GM21737 (cell line): ENCODE data around the gene GOLGA2.

Source experiments
- ATAC-seq: cut with Tn5 transposase; IDR thresholded peaks from one replicate; pipeline ENCODE4 v1.9.1; 2021; ENCODE audit warnings: mild to moderate bottlenecking, moderate library complexity; ENCODE audit not compliant: unreplicated experiment

Gene GOLGA2

DNA sequence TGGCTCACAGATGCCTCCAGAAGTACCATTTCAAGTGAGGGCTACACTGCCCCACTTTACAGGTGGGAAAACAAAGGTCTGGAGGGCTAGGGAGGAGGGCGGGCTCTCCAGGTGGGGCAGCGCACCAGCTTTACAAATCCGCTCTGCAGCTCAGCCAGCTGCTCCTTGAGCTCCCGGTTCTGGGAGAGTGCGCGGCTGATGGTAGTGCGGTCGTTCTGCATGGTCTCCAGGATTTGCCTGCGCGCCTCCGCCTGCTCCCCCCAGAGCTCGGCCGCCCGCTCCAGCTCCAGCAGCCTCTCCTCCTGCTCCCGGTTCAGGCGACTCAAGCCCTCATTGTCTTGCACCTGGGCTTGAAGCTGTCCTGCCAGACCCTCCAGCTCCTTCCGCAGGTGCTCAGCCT lies 15.5 kb downstream of the GOLGA2 start:
- no peak for ATAC-seq

DNA sequence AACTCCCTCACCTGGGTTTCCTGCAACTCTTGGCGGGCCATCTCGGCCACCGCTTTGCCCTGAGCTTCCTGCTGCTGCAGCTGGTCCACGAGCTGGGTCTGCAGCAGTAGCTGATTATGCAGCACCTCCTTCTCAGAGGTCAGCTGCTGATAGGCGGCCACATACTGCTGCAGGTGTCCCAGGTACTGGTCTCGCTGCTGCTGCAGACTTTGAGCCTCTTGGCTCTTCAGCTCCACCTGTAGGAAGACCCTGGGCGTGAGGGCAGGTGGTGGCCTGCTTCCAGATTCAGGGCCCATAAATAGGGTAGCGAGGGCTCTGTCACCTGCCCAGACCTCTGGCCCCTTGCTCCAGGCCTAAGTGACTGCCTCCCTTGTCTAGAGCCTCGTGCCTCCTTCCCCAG lies 16.7 kb downstream of the GOLGA2 start:
- ATAC-seq = no peak

DNA sequence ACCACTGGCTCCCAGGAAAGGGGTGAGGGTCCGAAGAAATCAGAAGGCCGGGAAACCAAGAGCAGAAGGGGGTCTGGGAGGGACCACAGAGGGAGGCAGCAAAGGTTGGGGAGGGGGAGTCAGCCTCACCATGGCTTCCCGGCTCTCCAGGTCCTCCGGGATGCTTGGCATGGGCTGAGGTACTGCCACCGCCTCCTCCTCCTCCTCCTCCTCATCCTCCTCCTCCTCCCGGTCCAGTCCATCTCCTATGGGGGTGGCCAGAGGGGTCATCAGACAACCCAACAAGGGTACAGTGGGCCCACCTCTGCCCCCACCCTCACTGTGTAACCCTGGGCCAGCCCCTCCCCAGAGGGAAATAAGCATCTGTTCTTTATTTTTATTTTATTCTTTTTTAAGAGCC lies 17.5 kb downstream of the GOLGA2 start:
- ATAC-seq = no peak

DNA sequence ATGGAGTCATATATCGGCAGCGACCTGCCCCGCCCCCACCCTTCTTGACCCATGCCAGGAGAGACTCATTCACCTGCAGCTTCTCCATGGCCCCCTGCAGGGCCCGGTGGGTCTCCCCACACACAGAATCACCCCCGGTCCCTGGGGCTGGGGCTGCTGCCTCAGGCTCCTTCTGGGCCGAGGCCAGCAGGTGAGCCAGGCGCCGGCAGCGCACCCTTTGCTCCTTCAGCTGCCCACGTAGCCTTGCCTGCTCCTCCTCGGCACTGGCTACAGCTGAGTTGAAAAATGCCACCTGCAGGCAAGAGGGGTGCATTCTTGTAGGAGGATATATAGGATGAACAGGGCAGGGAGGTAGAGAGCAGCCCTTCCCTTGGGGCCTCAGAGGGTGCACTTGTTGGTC lies 17.9 kb downstream of the GOLGA2 start:
- ATAC-seq = no peak

DNA sequence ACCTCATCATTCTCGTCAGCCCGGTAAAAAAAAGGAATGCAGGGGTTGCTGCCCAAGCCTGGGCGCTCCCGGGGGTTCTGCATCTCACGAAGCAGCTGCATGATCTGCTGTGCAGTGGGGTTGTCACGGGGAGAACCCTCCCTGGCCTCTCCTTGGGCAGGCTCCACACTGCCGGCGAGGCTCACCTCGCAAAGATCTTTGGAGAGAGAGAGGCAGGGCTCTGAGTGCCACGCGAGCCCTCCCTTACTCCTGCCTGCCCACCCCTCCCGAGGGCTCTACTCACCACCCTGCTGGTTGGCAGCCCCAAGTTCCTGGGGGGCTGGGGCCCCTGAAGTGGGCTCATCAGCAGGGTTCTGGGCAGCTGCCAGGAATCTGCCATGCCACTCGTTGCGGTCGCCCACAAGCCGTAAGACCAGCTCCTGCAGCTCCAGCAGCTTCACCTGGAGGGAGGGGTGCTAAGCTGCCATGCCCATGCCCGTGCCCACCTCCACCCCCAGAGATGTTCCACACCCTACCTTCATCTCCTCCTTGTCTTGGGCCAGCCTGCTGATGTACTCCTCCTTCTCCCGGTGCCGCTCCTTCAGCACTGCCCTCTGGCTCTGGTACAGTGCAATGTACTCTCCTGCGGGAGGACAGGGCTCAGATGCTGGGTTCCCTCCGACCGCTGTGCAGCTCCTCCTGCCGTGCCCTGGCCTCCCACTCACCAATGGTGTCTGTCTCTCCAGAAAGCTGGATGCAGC lies 18.6 kb downstream of the GOLGA2 start:
- ATAC-seq = no peak

DNA sequence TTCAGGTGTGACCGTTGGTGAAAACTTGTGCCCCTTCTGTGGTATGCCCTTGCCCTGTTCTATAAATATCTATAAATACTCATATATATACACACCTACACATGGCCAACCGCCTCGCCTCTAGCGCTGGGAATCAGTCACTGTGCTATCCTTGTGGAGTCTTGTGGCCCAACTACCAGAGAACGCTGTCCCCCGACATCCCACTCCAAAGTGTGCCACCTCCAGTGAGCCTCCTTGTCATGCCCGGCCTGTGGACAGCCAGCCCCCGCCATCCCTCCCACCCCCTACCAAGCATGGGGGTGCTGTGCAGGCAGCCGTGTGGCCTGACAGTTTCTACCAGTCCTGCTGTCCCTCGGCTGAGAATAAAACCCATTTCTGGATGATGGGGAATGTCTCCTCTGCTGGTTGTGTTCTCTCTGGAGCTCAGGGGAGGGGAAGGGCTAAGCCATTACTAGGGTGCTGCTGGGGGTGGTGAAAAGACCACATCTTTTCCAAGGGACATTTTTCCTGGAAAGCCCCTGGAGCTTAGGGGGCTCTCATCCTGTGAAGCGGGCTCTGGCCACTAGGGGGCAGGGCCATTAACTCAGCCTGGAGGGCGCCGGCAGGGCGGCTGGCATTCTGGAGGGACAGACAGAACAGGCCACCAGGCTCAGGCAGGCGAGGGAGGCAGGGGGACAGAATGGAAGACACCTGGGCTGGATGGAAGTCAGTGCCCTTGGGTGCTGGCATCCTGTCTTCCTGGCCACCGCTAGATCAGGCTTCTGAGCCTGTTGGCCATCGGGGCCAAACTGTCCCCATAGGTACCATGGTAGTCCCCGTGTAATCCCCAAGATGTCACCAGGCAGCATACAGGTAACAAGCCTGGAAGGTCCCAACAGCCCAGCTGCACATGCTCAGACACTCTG lies 20.7 kb downstream of the GOLGA2 start:
- no peak for ATAC-seq

DNA sequence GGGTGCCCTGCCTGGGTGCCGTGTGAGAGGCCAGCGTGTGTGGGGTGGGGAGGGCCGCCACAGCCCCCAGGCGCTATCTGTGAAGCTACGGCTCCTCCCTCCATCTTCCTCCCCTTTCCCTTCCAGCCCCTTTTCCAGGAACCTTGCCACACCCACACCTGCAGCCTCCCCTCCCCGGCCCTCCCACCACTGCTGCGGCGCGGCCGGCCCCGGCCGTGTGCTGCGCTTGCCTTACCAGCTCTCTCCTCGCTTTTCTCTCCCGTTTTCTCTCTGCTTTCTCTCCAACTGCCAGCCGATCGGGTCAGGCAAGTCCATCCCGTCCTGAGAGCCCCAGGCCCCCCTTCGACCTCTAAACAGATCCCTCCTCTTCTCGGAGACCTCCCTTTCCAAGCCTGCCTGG lies 21.4 kb downstream of the GOLGA2 start:
- ATAC-seq = no peak

DNA sequence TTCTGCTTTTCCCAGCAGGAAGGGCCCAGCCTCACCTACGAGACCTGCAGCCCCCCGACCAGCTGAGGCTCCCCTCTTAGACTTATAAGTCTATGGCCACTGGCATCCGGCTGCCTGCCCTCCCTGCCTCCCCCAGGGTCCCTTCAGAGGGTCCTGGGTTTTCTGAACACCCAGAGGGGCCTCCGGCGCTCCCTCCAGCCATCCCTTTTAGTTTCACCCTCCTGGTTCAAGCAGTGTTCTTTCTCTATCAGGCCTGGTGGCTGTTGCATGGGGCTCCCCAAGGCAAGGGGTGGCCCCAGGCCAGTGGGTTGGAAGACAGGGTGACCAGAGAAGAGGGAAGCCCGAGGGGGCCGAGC lies 21.8 kb downstream of the GOLGA2 start:
- ATAC-seq = no peak

DNA sequence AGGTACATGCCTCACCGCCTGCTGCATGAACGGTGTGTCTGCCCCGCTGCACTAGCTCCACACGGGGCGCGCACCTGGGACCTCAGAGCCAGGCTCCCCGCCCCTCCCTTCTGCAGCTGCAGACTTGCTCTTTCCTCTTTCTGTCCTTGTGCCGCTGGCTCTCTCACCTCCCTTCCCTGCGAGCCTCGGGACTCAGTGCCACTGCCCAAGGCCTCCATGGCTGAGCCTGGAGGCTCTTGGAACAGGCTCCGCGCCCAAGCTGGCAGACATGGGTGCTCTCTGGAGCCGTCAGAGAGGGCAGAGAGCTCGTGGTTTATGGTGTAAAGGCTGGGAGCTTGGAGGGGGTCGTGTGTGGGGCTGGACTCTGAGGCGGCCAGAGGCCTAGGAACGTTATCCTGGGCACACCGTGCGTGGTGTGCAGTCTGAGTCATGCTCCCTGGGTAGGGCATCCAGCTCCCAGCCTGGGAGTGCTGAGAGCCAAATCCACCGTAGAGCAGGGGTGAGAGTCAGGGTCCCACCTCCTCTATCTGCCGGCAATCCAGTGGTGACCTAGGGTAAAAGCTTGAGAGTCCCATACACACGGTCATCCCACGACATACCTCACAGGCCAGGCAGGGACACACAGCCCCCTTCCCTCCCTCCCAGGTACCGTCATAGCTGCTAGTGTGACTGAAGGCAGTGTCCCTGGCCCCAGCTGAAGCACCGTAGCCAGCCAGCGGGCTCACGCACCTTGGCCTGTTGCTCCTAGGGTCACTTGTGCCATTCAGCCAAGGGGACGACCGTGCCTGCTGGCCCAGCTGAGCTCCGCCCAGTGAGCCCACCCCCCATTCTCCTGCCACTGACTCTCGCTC lies 22.4 kb downstream of the GOLGA2 start:
- ATAC-seq = no peak

DNA sequence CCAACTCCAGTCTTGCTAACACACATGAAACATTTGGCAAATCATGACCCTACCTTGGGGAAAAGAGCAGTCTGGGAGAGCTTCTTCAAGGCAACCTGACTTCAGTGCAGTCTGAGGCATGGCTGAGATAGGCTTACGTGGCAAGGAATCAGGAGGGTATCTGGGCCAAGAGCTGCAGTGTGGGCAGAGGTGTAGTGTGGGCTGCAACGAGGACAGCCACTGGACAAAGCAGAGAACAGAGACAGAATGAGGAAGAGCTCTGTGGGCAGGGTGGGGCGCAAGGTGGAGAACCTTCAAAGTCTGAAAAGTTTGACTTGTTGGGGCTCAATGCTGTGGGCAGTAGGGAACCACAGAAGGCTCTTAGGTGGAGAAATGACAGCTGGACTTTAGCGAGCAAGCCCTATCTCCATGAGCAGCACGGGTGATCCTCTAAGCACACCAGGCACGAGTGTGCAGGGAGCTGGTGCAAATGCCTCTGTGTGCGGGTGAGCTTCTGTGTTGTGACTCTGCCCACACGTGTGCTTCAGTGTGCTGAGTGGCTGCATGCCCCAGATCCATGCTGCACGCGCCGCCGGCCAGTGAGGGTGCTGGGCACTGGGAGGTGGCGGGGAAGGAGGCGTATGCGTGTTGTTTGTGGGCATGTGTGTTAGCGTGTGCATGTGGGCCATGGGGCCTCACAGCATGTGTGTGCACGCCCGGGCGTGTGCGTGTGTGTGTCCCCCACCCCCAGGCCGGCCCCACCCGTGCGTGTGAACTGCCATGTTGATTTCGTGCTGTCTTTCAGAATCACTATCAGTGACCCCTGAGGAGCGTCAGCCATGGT lies 23.3 kb downstream of the GOLGA2 start:
- ATAC-seq = no peak

DNA sequence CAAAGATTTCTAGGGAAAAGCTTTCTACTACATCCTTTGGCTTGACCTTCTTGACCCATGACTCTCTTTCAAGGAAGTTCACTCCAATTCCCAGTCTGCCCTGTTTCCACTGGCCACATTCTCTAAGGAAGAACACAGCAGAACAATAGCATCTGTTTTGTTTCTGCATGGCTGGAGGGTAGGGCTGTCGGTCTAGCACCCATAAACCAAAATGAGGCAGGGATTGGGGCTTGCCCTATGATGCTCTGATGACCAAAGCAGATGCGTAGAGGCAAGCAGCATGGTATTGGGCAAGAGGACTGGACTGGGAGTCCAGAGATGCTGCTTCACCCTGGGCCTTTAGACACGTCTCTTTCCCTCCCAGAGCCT lies 24.1 kb downstream of the GOLGA2 start:
- ATAC-seq = no peak

DNA sequence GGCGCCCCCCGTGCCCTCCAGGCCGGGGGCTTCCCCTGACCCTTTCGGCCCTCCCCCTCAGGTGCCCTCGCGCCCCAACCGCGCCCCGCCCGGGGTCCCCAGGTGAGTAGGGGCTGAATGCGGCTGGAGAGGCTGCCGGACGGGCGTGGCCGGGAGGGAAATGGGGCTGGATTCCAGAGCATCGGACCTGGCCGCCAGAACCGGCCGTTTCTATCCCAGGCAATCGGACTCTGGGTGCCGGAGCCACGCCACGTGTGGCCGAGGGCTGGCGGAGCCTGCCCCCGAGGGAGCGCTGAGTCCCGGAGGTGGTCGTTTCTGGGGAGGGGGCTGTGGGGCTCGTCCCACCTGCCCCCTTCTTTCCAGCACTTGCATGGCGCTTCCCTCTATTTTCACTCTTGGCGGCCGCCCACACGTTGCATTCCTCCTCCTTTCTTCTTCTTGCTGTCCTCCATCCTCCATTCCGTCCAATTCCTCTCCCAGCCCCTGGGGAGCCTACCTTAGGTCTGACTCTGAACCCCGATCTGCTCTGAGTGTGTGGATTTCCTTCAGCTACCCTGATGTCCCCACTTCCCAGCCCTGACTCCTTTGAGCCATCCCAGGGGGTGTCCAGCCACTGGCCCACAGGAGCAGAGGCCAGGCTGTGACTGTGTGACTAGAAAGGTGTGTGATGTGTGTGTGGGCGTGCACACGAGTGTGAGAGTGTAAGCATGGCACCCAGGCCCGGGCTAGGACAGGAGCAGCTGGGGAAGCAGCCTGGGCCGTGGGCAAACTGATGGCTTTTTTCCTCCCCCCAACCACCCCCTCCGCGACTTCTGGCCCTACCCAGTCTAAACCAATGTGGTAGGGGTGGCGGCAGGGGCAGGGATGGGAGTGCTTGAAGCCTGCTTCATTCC lies 24.7 kb downstream of the GOLGA2 start:
- no peak for ATAC-seq

DNA sequence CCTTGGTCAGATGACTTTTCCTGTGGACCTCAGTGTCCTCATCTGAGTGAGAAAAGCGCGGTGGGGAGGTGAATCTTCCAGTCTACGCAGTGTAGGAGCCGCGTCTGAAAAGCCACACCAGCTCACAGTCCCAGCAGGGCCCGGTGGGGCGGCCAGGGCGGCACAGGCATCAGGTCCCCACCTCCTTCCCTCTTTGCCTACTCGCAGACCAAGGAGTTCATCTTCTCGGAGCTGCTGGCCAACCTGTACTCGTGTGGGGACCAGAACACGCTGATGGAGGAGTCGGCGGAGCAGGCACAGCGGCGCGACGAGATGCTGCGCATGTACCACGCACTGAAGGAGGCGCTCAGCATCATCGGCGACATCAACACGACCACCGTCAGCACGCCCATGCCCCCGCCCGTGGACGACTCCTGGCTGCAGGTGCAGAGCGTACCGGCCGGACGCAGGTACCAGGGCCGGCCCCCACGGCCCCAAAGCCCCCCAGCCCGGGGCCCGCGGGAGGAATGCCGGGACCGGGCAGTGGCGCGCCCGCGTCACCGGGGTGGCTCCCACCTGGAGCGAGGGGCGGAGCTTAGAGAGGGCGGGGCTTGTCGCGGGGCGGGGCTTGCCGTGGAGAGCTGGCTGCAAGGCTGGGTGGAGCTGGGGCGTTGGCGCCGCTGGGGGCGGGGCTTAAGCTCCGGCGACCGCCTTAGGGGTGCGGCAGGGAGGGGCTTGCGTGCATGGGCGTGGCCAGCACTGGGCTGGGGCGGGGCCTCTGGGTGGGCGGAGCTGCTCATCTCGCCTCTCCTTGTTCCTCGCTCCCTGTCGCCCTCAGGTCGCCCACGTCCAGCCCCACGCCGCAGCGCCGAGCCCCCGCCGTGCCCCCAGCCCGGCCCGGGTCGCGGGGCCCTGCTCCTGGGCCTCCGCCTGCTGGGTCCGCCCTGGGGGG lies 25.6 kb downstream of the GOLGA2 start:
- ATAC-seq = peak; percentile 75

DNA sequence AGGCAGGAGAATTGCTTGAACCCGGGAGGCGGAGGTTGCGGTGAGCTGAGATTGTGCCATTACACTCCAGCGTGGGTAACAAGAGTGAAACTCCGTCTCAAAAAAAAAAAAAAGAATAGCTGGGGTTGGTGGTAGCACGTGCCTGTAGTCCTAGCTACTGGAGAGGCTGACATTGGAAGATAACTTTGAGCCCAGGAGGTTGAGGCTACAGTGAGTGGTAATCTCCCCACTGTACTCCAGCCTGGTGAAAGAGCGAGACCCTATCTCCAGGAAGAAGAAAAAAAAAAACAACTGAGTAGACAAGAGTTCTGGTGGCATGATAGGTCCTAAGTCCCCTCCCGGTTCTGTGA lies 26.3 kb downstream of the GOLGA2 start:
- ATAC-seq = no peak

DNA sequence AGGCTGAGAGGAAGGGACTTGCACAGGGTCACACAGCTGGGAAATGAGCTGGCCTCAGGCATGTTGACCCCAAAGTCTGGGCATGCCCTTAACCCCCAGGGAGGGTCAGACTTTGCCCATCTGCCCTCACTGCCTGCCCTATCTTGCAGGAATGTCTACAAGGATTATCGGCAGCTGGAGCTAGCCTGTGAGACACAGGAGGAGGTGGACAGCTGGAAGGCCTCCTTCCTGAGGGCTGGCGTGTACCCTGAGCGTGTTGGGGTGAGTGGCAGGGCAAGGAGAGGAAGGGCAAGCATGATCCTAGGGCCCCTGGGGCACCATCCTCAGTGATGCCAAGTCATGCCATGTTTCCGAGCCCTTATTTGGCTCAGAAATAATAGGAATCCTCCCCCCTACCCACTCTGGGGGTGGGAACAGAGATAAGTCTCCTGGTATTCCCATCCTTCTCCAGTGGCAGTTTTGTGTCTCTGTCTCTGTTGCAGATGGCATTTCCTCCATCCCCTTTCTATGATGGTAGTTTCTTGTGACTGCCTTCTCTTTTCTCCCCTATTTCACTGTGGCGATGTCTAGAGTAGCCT lies 28.5 kb downstream of the GOLGA2 start:
- no peak for ATAC-seq

DNA sequence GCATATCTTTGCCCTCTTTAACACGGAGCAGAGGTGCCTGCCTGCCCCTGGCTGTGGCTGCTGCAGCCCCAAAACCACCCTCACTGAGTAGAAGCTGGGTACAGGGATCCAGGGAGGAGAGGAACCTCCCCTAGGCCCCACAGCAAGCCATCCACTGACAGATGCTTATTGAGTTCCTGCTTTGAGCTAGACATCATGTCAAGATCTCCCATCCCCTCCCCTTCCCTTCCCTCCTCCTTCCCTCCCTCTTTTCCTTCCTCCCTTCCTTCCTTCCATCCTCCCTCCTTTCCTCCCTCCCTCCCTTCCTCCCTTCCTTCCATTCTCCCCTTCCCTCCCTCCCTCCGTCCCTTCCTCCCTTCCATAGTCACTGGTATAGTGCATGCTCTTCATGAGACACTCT lies 29.3 kb downstream of the GOLGA2 start:
- ATAC-seq = no peak

DNA sequence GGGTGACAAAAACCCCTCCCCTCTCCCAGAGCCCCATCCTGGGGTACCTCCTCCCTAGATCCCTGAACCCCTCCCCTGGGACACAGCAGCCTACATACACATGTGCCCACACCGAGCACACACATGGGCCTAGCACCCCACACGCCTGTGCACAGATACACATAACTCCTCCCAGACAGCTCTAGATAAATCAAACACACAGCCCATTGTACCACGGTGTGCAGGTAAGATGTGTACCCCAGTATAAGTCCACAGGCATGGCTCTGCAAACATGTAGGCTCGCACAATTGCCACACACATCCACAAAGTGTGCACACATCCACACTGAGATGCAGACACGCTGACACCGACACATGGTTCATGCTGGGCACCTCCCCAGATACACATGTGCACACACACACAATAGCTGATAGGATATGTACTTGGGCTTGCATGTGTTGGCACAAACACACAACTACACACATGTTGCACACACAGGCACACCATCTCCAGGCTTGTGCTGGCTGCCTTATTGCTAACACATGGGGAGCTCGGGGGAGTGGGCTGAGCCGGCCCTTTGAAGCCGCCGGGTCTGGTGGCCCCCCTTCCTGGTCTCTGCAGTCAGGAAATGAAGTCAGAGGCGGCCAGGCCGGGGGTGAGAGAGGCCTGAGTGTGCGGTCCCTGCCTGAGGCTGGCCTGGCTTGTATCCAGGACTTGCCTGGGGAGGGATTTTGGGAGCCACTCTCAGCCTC lies 30.2 kb downstream of the GOLGA2 start:
- no peak for ATAC-seq

DNA sequence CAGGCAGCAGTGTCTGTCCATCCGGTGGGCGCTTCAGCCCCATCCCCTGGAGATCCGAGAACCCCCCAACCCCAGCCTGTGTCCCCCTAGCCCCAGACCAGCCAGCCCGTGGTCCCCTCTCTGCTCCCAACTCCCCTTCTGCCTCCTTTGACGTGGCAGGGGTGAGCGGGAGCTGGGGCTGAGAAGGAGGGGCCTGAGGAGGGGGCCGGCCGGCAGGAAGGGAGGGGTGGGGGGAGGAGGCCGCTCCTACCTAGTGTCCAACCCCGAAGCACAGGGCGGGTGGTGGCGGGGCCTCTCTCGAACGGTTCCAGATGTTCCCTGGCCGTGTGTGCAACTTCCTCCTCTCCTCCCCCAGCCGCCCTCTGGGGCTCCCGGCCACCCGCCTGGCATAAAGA lies 31.0 kb downstream of the GOLGA2 start:
- ATAC-seq = no peak
